HEK293 (cell line): ENCODE data around the gene SPINK1.

Experiments used
- CTCF ChIA-PET: fragments of 350-600 bp; formaldehyde crosslinking; extraction: SDS; loops from one replicate; lab custom pipeline; 2021; ENCODE audit warnings: antibody characterized with exemption; lab: Yijun Ruan, JAX
- POLR2A ChIA-PET: fragments of 300-600 bp; formaldehyde crosslinking; extraction: SDS; loops from one replicate; lab custom pipeline; 2020; ENCODE audit warnings: antibody characterized with exemption, inconsistent platforms; lab: Yijun Ruan, JAX
- H3K27ac ChIP-seq: fragments of 200-500 bp; sonication (Bioruptor generic); 2 replicates; pipeline ENCODE4 v1.5.1; 2014; ENCODE audit warnings: low read depth, low read length, control low read depth, inconsistent platforms; ENCODE audit errors: extremely low read depth
- H3K36me3 ChIP-seq, 2 experiments: fragments of 200-500 bp in 1 of 2; sonication (Bioruptor generic) in 1 of 2; 1 replicate in 1 of 2; 2 replicates in 1 of 2; pipeline ENCODE4 v1.5.1; 2014 to 2017; ENCODE audit warnings: inconsistent platforms in 2 of 2, low read length in 2 of 2; ENCODE audit not compliant: control insufficient read depth in 2 of 2, insufficient read depth in 1 of 2
- H3K4me1 ChIP-seq: fragments of 200-500 bp; sonication (Bioruptor generic); 2 replicates; pipeline ENCODE4 v1.5.1; 2014; ENCODE audit warnings: mild to moderate bottlenecking, low read length, inconsistent platforms; ENCODE audit not compliant: control insufficient read depth, insufficient read depth
- H3K4me3 ChIP-seq: 2 replicates; pipeline ENCODE4 v1.5.1; 2011; ENCODE audit warnings: low read depth, mild to moderate bottlenecking, control low read depth, low read length, moderate library complexity
- H3K9me3 ChIP-seq: fragments of 200-500 bp; sonication (Bioruptor generic); 2 replicates; pipeline ENCODE4 v1.5.1; 2014; ENCODE audit warnings: low read depth, low read length, inconsistent platforms; ENCODE audit not compliant: control insufficient read depth, insufficient read depth
- KLF1 ChIP-seq: fragments of 450-650 bp; formaldehyde crosslinking; IDR thresholded peaks from 2 replicates; pipeline ENCODE4 v1.5.1; 2016; ENCODE audit warnings: missing biosample characterization, missing genetic modification characterization
- OVOL3 ChIP-seq: fragments of 450-650 bp; formaldehyde crosslinking; IDR thresholded peaks from 2 replicates; pipeline ENCODE4 v1.5.1; 2016; ENCODE audit warnings: missing biosample characterization, missing genetic modification characterization
- TCF7L2 ChIP-seq: IDR thresholded peaks from 2 replicates; pipeline ENCODE4 v1.6.1; 2011; ENCODE audit warnings: low read depth, mild to moderate bottlenecking, inconsistent platforms, low read length, moderate library complexity, borderline replicate concordance
- ZBTB49 ChIP-seq: fragments of 450-650 bp; formaldehyde crosslinking; IDR thresholded peaks from 2 replicates; pipeline ENCODE4 v1.5.1; 2016; ENCODE audit warnings: missing biosample characterization, missing genetic modification characterization, low read depth
- ZNF133 ChIP-seq: fragments of 450-650 bp; formaldehyde crosslinking; IDR thresholded peaks from 2 replicates; pipeline ENCODE4 v1.5.1; 2016; ENCODE audit warnings: missing biosample characterization, missing genetic modification characterization
- ZNF175 ChIP-seq: fragments of 450-650 bp; formaldehyde crosslinking; IDR thresholded peaks from 2 replicates; pipeline ENCODE4 v1.5.1; 2016; ENCODE audit warnings: missing biosample characterization, missing genetic modification characterization
- ZNF184 ChIP-seq: fragments of 450-650 bp; IDR thresholded peaks from 2 replicates; pipeline ENCODE4 v1.5.1; 2018; ENCODE audit warnings: missing biosample characterization, mild to moderate bottlenecking, missing genetic modification characterization
- ZNF335 ChIP-seq: fragments of 450-650 bp; formaldehyde crosslinking; conservative IDR thresholded peaks from 2 replicates; pipeline ENCODE4 v1.5.1; 2016; ENCODE audit warnings: missing biosample characterization, missing genetic modification characterization
- ZNF433 ChIP-seq: fragments of 450-650 bp; formaldehyde crosslinking; IDR thresholded peaks from 2 replicates; pipeline ENCODE4 v1.5.1; 2016; ENCODE audit warnings: missing biosample characterization, missing genetic modification characterization, low read depth
- ZNF518A ChIP-seq: fragments of 450-650 bp; formaldehyde crosslinking; conservative IDR thresholded peaks from 2 replicates; pipeline ENCODE4 v1.5.1; 2016; ENCODE audit warnings: low read depth, missing biosample characterization, missing genetic modification characterization
- ZNF521 ChIP-seq: fragments of 450-650 bp; formaldehyde crosslinking; IDR thresholded peaks from 2 replicates; pipeline ENCODE4 v1.5.1; 2017; ENCODE audit warnings: missing biosample characterization, mild to moderate bottlenecking, missing genetic modification characterization
- ZNF558 ChIP-seq: fragments of 450-650 bp; formaldehyde crosslinking; IDR thresholded peaks from 2 replicates; pipeline ENCODE4 v1.5.1; 2016; ENCODE audit warnings: missing biosample characterization, missing genetic modification characterization
- ZNF664 ChIP-seq: fragments of 450-650 bp; formaldehyde crosslinking; IDR thresholded peaks from 2 replicates; pipeline ENCODE4 v1.5.1; 2016; ENCODE audit warnings: missing biosample characterization, missing genetic modification characterization
- TF ChIP-seq, protein P1 (sequence below): fragments of 450-650 bp; IDR thresholded peaks from 2 replicates; pipeline ENCODE4 v1.5.1; 2018; ENCODE audit warnings: missing biosample characterization, mild to moderate bottlenecking, missing genetic modification characterization
- TF ChIP-seq, protein P2 (sequence below): fragments of 450-650 bp; formaldehyde crosslinking; IDR thresholded peaks from 2 replicates; pipeline ENCODE4 v1.5.1; 2017; ENCODE audit warnings: missing biosample characterization, missing genetic modification characterization
- TF ChIP-seq, protein P3 (sequence below): fragments of 450-650 bp; formaldehyde crosslinking; IDR thresholded peaks from 2 replicates; pipeline ENCODE4 v1.5.1; 2016; ENCODE audit warnings: missing biosample characterization, missing genetic modification characterization

Gene SPINK1

DNA sequence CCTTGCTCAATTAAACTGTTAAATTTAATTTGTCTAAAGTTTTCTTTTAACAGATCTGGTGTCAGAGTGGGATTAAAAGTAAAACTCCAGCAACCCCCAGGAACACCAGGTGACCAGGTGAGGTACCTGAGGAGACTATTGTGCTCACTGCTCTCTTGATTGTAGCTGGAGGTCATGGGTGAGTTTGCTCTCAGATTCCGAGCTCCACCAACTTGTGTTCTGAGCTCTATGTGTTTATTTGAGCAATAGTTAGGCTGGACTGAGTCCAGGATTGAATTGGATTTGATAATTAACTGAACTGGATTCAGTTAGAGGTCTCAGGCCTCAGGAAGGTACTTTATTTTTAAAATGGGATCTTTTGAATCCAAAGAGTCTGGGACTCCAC, 29.2 kb upstream of the SPINK1 start (continued):
- TF ChIP-seq, protein P1, sequence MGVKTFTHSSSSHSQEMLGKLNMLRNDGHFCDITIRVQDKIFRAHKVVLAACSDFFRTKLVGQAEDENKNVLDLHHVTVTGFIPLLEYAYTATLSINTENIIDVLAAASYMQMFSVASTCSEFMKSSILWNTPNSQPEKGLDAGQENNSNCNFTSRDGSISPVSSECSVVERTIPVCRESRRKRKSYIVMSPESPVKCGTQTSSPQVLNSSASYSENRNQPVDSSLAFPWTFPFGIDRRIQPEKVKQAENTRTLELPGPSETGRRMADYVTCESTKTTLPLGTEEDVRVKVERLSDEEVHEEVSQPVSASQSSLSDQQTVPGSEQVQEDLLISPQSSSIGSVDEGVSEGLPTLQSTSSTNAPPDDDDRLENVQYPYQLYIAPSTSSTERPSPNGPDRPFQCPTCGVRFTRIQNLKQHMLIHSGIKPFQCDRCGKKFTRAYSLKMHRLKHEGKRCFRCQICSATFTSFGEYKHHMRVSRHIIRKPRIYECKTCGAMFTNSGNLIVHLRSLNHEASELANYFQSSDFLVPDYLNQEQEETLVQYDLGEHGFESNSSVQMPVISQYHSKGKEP (tag by site-specific recombination): no peak

GRCh38 chr5:147859962-147860640, 28.6 kb upstream of the SPINK1 start:
- CTCF ChIA-PET: interaction anchor here (0.5 to 9.4 kb wide), 8 partner anchors 16 to 871 kb away, joined by 3 to 172 read pairs (median 4); no protein-coding TSS in a partner anchor
- H3K9me3 ChIP-seq: no peaks in the 10 kb centered on the region
- POLR2A ChIA-PET: no interaction called here
- H3K36me3 ChIP-seq: no peaks in the 10 kb centered on the region
- no peaks in the 10 kb centered on the region for H3K4me1 ChIP-seq
- TF ChIP-seq ZNF175 (tag by site-specific recombination) (no peak), ZNF433 (no peak), KLF1 (tag by site-specific recombination) (no peak), ZNF664 (tag by site-specific recombination) (no peak), ZNF184 (tag by site-specific recombination) (no peak)
- no peak overlapping the region for H3K4me3 ChIP-seq
- no peak overlapping the region for H3K27ac ChIP-seq

GRCh38 chr5:147858565-147858964, 27.1 kb upstream of the SPINK1 start:
- no peak overlapping the region for H3K27ac ChIP-seq
- H3K4me3 ChIP-seq: no peak overlapping the region
- H3K9me3 ChIP-seq: no peaks in the 10 kb centered on the region
- H3K36me3 ChIP-seq: no peaks in the 10 kb centered on the region
- ChIA-PET CTCF (interaction anchor here (0.9 to 9.4 kb wide), 13 partner anchors 11 to 350 kb away, joined by 3 to 172 read pairs (median 5); no protein-coding TSS in a partner anchor), POLR2A (no interaction called here)
- no peaks in the 10 kb centered on the region for H3K4me1 ChIP-seq
- TF ChIP-seq, protein P2, sequence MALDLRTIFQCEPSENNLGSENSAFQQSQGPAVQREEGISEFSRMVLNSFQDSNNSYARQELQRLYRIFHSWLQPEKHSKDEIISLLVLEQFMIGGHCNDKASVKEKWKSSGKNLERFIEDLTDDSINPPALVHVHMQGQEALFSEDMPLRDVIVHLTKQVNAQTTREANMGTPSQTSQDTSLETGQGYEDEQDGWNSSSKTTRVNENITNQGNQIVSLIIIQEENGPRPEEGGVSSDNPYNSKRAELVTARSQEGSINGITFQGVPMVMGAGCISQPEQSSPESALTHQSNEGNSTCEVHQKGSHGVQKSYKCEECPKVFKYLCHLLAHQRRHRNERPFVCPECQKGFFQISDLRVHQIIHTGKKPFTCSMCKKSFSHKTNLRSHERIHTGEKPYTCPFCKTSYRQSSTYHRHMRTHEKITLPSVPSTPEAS (tag by site-specific recombination): no peak
- TF ChIP-seq ZNF521: no peak
- no peak for TF ChIP-seq ZNF518A (tag by site-specific recombination)
- TF ChIP-seq KLF1 (tag by site-specific recombination): no peak
- TF ChIP-seq ZNF558 (tag by site-specific recombination): no peak
- no peak for TF ChIP-seq ZNF335
- no peak for TF ChIP-seq ZBTB49 (tag by site-specific recombination)
- TF ChIP-seq TCF7L2: no peak
- no peak for TF ChIP-seq ZNF133 (tag by site-specific recombination)
- TF ChIP-seq OVOL3: no peak
- TF ChIP-seq, protein P3, sequence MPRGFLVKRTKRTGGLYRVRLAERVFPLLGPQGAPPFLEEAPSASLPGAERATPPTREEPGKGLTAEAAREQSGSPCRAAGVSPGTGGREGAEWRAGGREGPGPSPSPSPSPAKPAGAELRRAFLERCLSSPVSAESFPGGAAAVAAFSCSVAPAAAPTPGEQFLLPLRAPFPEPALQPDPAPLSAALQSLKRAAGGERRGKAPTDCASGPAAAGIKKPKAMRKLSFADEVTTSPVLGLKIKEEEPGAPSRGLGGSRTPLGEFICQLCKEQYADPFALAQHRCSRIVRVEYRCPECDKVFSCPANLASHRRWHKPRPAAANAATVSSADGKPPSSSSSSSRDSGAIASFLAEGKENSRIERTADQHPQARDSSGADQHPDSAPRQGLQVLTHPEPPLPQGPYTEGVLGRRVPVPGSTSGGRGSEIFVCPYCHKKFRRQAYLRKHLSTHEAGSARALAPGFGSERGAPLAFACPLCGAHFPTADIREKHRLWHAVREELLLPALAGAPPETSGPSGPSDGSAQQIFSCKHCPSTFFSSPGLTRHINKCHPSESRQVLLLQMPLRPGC: no peak
